Body of pancreas (tissue), 4 donors: ENCODE data around the gene ARHGAP42.

Experiments used
- POLR2A ChIP-seq, 3 donors: fragments of 450-650 bp; IDR thresholded peaks; one replicate each; pipeline ENCODE4 v1.6.1; 2016; ENCODE audit warnings: antibody characterized with exemption in 3 of 3, mild to moderate bottlenecking in 2 of 3
- TF ChIP-seq, protein P1 (sequence below), 7 experiments: fragments of 450-650 bp in 4 of 7; fragments of 200-600 bp in 3 of 7; sonication (generic) in 3 of 7; IDR thresholded peaks; one replicate each; pipeline ENCODE4 v1.5.1; 2016 to 2019; ENCODE audit warnings: antibody characterized with exemption in 7 of 7

DNA sequence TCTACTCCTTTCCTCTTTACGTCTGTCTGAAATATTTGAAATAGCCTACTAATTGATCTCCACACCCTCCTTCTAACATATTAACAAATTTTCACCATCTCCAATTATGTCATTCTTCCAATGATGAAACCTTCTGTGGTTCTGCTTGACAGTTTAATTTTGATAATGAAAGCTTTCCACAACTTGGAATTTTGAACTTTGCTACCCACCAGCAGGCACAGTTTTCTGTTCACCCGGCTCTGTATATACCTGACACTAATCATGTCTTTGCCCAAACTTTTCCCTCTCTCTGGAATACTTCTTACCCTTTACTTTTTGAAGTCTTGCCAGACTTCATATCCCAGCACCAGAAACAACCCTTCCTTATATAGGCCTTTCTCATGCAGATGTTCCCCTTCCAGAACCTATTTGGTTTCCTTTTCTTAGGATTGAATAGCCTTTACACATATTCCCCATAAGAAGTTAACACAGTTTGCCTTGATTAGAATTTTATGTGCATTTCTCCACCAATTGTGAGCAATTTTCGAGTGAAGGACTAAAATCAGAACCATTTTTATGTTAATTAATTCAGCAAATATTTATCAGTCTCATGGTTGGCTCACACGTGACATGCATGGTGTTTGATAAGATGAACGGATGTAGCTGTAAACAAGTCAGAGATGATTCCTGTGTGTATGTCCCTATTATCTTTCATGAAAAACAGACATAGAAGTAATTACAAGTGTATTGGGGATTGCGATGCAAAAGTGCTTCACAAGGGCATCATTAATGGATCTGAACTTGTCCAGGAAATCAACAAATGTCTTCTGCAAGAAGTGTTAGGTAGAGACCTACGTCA lies 173.4 kb downstream of the ARHGAP42 start:
- TF ChIP-seq, protein P1, sequence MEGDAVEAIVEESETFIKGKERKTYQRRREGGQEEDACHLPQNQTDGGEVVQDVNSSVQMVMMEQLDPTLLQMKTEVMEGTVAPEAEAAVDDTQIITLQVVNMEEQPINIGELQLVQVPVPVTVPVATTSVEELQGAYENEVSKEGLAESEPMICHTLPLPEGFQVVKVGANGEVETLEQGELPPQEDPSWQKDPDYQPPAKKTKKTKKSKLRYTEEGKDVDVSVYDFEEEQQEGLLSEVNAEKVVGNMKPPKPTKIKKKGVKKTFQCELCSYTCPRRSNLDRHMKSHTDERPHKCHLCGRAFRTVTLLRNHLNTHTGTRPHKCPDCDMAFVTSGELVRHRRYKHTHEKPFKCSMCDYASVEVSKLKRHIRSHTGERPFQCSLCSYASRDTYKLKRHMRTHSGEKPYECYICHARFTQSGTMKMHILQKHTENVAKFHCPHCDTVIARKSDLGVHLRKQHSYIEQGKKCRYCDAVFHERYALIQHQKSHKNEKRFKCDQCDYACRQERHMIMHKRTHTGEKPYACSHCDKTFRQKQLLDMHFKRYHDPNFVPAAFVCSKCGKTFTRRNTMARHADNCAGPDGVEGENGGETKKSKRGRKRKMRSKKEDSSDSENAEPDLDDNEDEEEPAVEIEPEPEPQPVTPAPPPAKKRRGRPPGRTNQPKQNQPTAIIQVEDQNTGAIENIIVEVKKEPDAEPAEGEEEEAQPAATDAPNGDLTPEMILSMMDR (IDR thresholded peaks at IDR 0.05), result no peak
- no peak for TF ChIP-seq POLR2A (IDR thresholded peaks at IDR 0.05)
